ENCODE results near the gene EYS.

EYS gene

DNA sequence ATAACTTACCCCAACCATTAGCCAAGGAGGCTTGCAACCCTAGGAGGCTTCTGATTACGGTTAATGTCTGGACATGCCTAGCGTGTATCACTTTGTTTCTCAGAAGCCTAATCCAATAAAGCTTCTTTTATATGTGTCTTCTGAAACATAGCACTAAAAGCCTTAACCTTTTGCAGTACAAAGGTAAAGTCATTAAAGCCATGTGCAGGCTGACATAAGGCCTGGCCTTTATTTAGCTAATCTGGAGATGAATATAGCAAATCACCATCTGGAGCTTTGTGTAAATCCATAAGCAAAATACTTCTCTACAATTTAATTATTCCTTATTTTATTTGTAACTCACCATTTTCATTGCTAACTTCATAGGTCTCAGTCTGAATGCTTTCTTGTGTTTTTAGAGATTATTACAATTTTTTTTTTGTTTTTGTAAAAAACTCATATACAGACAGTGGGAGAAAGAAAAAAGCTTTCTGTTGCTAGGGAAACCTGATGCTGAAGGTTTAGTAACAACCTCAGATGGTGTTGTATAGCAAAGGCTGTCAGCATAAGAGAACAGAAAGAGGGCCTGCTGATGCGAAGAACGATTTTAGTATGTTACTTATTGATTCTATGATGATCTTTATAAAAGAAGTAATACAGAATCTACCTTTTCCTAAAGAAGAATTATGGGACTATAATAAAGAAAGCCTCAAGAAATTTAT is at the start of gene EYS:
Gene EYS, minus strand, starts transcription at position 101 of the 701 bp plus-strand sequence. CDS start 211,816 bp downstream, outside the sequence.
- no peak for DNase-seq (ENCODE audit: low read depth)

- no peak for DNase-seq (ENCODE audit: low read depth)
These were observed 39.3 kb upstream of the EYS start for GRCh38 chr6:65746302-65746701.

DNA sequence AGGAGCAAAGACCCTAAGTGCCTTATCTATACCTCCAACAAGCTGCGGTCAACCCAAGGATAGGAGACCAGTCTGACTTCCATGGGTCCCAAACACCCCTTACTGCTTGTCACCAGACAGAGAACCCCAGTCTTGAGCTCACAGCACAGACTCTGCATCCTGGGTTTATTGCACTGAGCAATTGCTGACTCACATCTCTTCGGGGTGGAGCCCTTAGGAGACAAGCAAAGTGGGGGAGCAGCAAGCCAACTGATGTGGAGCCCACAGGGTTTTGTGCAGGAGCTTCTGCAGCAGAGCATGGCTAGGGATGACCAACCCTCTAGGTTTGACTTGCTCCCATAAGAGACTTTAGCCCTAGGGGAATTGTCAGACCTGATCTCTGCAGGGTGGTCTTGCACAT is 38.6 kb upstream of the EYS start:
- DNase-seq (ENCODE audit: low read depth): no peak

GRCh38 chr6:65728879-65729479 is 22.0 kb upstream of the EYS start:
- DNase-seq (ENCODE audit: low read depth): no peak

DNA sequence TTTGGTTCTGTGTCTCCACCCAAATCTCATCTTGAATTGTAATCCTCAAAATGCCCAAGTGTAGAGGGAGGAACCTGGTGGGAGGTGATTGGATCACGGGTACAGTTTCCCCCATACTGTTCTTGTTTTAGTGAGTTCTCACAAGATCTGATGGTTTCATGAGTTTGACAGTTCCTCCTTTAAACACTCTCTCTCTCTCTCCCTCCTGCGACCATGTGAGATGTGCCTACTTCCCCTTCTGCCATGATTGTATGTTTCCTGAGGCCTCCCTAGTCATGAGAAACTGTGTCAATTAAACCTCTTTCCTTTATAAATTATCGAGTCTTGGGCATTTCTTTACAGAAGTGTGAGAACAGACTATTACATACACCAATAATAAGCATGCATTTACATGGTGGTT is 12.1 kb upstream of the EYS start:
- DNase-seq (ENCODE audit: low read depth): no peak

- DNase-seq (ENCODE audit: low read depth): no peak
These were observed 4.5 kb upstream of the EYS start for GRCh38 chr6:65711531-65711930.

GRCh38 chr6:65709099-65709830 is 2.2 kb upstream of the EYS start:
- no peak for DNase-seq (ENCODE audit: low read depth)

DNA sequence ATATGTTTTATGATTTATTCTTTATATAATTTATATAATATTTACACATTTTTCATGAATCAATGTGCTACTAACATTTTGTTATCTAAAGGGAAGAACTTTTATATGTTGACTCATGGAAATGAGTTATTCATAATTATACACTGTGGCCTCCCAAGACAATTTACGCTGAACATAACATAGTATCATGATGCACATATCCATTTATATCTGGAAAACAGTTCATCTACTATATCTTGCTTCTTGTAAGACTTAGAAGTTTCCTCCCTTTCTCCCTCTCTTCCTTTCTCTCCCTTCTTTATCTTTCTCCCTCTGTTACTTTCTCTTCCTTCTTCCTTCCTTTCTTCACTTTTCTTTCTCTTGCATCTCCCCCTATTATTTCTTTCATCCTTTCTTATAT is 1.1 kb upstream of the EYS start:
- no peak for DNase-seq (ENCODE audit: low read depth)

DNA sequence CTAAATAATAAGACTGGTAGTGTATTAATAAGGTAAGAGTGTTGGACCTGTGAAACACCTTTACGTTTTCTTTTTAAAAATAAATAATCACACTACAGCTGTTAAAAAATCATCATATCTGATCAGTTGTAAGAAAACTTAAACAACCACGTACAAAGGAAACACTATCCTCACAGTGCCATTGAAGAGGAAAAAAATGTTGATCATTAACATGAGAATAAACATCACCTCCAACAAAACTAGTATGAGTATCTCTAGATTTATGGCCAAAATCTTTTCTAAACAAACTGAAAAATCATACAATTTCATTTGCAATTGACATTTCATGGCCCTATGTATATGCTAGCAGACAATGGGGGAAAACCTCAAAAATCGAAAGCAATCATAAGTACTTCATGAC is 590 bp downstream of the EYS start:
- DNase-seq (ENCODE audit: low read depth): no peak

DNA sequence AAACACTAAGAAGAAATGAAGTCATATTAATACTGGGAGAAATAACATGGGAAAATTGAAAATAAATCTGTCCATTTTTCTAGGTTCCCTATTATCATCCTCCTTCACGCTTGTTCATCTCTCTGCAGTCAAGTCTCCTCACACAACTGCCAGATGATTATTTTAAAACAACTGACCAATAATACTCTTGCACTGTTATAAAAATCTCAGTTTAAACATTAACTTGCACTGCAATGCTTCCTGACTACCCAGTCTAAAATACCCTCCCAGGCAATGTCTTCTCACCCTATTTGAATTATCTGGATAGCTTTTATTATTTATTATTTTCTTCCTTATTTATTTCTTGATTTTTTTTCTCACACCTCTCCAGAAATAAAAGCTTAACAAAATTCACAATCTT is 5.7 kb downstream of the EYS start:
- DNase-seq (ENCODE audit: low read depth): no peak

GRCh38 chr6:65700561-65700960 is 6.5 kb downstream of the EYS start:
- DNase-seq (ENCODE audit: low read depth): no peak

- no peak for DNase-seq (ENCODE audit: low read depth)
These were observed 14.9 kb downstream of the EYS start for GRCh38 chr6:65692109-65692508.

DNA sequence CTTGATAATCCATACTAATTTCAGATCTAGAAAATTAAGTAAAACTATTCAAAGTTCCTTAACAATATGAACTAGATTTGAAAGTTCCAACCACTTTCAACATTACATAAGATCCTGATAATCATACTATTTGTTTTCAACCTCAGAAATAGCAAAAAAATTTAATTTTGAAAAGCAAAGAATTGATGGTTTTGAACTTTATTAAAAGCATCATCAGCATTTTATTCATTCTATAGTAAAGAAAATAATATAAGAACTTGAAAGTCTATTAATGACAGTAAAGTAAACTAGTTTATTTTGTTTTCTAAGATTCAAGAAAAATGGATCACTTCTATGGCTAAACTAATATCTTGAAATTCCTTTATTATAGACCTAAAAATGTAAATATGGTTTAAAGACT is 26.8 kb downstream of the EYS start:
- no peak for DNase-seq (ENCODE audit: low read depth)

DNA sequence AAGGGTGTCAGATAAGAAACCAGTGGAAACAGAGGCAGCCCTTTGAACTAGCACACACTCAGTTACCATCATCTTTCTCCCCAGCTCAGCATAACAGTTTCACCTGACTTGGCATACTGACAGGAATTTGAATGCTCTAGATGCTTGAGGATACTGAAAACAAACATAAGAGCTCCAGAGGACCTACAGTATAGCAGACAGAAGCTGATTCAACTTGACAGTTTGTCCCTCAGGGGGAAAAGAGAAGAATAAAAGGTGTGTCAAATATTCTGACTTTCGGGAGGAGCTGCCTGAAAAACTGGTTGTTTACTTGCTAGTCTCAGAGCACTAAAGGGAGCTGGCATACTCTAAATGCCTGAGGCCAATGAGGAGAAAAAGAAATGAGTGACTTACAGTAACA is 35.1 kb downstream of the EYS start:
- no peak for DNase-seq (ENCODE audit: low read depth)

DNA sequence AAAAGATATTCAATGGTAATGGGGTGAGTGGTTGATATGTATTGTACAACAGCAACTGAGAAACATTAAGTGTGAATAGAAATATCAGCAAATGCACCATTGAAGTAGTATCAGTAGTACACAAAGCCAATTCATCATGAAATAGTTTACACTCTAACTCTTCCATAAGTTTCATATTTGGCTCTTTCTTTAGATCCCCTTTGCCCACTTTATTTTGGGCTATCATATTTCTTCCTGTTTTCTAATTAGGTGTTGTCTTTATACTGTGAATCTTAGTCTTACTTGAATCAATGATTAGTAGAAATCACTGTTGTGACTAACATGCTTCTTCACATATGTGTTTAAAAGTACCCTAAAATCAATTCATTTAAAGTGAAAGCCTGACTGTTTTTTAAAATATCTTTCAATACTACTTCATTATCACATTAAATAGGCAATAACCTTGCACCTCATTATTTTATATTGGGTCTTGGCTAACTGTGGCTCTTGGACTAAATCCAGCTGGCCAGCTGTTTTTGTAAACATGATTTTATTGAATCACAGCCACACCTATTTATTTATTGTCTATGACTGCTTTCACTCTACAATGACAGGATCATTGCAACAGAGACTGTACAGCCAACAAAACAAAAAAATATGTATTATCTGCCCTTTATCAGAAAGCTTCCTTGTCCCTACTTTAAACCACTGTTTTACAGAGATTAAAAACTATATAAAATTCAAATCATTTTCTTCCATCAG is 38.9 kb downstream of the EYS start:
- DNase-seq (ENCODE audit: low read depth): no peak

DNA sequence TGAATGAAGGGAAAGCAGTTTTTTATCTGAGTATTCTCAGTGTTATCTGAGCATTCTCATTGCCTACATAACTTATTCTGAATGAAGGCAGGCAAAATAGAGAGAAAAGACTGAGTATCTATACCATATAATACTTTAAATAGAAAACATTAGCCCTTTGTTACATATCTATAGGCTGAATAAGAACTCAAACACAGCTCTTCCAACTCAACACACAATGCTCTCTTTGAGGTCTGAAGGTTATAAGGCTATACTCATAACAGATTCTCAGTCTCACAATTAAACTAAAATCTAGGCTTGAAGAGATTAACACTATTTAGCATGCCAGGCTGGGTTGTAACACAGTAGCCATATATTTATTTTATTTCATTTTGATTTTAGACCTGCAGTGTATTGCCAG is 56.9 kb downstream of the EYS start:
- no peak for DNase-seq (ENCODE audit: low read depth)

GRCh38 chr6:65649392-65649791 is 57.6 kb downstream of the EYS start:
- no peak for DNase-seq (ENCODE audit: low read depth)

DNA sequence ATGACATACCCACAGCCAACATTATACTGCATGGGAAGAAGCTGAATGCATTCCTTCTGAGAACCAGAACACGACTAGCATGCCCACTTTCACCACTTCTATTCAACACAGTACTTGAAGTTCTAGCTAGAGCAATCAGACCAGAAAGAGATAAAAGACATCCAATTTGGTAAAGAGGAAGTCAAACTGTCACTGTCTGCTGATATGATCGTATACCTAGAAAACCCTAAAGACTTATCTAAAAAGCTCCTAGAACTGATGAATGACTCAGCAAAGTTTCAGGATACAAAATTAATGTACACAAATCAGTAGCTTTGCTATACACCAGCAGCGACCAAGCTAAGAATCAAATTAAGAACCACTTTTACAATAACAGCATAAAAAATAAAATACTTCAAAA is 60.5 kb downstream of the EYS start:
- no peak for DNase-seq (ENCODE audit: low read depth)

GRCh38 chr6:65642776-65643175 is 64.2 kb downstream of the EYS start:
- no peak for DNase-seq (ENCODE audit: low read depth)

- no peak for DNase-seq (ENCODE audit: low read depth)
These were observed 68.8 kb downstream of the EYS start for GRCh38 chr6:65638047-65638831.

- DNase-seq (ENCODE audit: low read depth): no peak
These were observed 69.6 kb downstream of the EYS start for GRCh38 chr6:65637289-65638046.

Data from stimulated activated CD8-positive, alpha-beta memory T cell treated with anti-CD3 and anti-CD28 coated beads, Interleukin-4, amount 100 ng/mL, for 24 hours (primary cell).